HepG2 (cell line): Measurements from ENCODE around the gene KHNYN. TPM values are rescaled to one million over a fixed set of nuclear protein-coding genes. Genes with fewer than 3 reads are reported as not detected.

Source experiments
- AGO2 ChIP-seq: fragments of 200-400 bp; formaldehyde crosslinking; optimal IDR thresholded peaks from 2 replicates; pipeline ENCODE3; 2017; ENCODE audit warnings: mild to moderate bottlenecking, low read depth, low read length, moderate library complexity
- ARID3A ChIP-seq: IDR thresholded peaks from 2 replicates; pipeline ENCODE4 v1.6.1; 2012; ENCODE audit warnings: low read depth, low read length, improper control_type of control experiment
- ATF6 ChIP-seq: sonication (generic); formaldehyde crosslinking; conservative IDR thresholded peaks from 2 replicates; pipeline ENCODE4 v1.4.0; 2020; ENCODE audit warnings: missing genetic modification reagents
- CREBL2 ChIP-seq: sonication (generic); formaldehyde crosslinking; IDR thresholded peaks from 2 replicates; pipeline ENCODE4 v1.8.1; 2023; ENCODE audit warnings: missing genetic modification reagents, mild to moderate bottlenecking, borderline replicate concordance
- HMGXB3 ChIP-seq: sonication (generic); formaldehyde crosslinking; IDR thresholded peaks from 2 replicates; pipeline ENCODE4 v1.4.0; 2020; ENCODE audit warnings: missing genetic modification reagents, borderline replicate concordance
- HNRNPL ChIP-seq: fragments of 200-400 bp; formaldehyde crosslinking; IDR thresholded peaks from 2 replicates; pipeline ENCODE4 v1.6.1; 2017; ENCODE audit warnings: mild to moderate bottlenecking, low read depth, low read length
- KDM5B ChIP-seq: sonication (generic); formaldehyde crosslinking; IDR thresholded peaks from 2 replicates; pipeline ENCODE4 v1.4.0; 2020; ENCODE audit warnings: missing genetic modification reagents, mild to moderate bottlenecking, borderline replicate concordance
- NFATC3 ChIP-seq: sonication (generic); formaldehyde crosslinking; IDR thresholded peaks from 2 replicates; pipeline ENCODE4 v1.5.1; 2020; ENCODE audit warnings: mild to moderate bottlenecking, missing genetic modification reagents
- PATZ1 ChIP-seq: sonication (generic); formaldehyde crosslinking; IDR thresholded peaks from 2 replicates; pipeline ENCODE4 v1.4.0; 2020; ENCODE audit warnings: missing genetic modification reagents
- RELA ChIP-seq: sonication (generic); formaldehyde crosslinking; IDR thresholded peaks from 2 replicates; pipeline ENCODE4 v1.4.0; 2020; ENCODE audit warnings: missing genetic modification reagents
- SP2 ChIP-seq: sonication (generic); formaldehyde crosslinking; IDR thresholded peaks from 2 replicates; pipeline ENCODE4 v1.5.1; 2020; ENCODE audit warnings: mild to moderate bottlenecking, missing genetic modification reagents
- ZNF17 ChIP-seq: sonication (generic); formaldehyde crosslinking; IDR thresholded peaks from 2 replicates; pipeline ENCODE4 v1.5.0; 2020; ENCODE audit warnings: mild to moderate bottlenecking, missing genetic modification reagents
- ZNF251 ChIP-seq: sonication (generic); formaldehyde crosslinking; IDR thresholded peaks from 2 replicates; pipeline ENCODE4 v1.9.0; 2021; ENCODE audit warnings: mild to moderate bottlenecking, missing genetic modification reagents
- ZNF670 ChIP-seq: sonication (generic); formaldehyde crosslinking; IDR thresholded peaks from 2 replicates; pipeline ENCODE4 v1.8.0; 2022; ENCODE audit warnings: mild to moderate bottlenecking, missing genetic modification reagents, borderline replicate concordance
- ZNF777 ChIP-seq: sonication (generic); formaldehyde crosslinking; IDR thresholded peaks from 2 replicates; pipeline ENCODE4 v1.4.0; 2020; ENCODE audit warnings: missing genetic modification reagents
- ZNF792 ChIP-seq: IDR thresholded peaks from 2 replicates; pipeline ENCODE4 v1.6.1; 2016
- polyA plus RNA-seq, 8 experiments: library from polyadenylated mRNA; depleted of rRNA in 3 of 8; stranded (reverse) in 7 of 8; unstranded in 1 of 8; fragments of >200 nt; fragmentation: Illumina TruSeq in 4 of 8; extraction: Trizol in 4 of 8; gene quantifications; 2 replicates each; pipeline versions ENCODE4 v1.2.1 to v1.2.3, GENCODE V29; 2011 to 2016; ENCODE audit warnings: low read depth in 4 of 8, missing spikeins in 1 of 8, mixed read lengths in 1 of 8; ENCODE audit not compliant: insufficient read depth in 1 of 8
- total RNA-seq, 5 experiments: library from RNA; depleted of rRNA; stranded (reverse); fragments of >200 nt; fragmentation: Illumina TruSeq; extraction: Trizol; gene quantifications; 2 replicates each; pipeline ENCODE4 v1.2.3, GENCODE V29; 2016; ENCODE audit warnings: low read depth in 1 of 5

KHNYN gene
- total and polyA plus RNA-seq, 2 of the 13 experiments (the other 11 are each of a cell fraction or from before 2014, with no cell fraction given) = 52.8 to 75.7 TPM

GRCh38 chr14:24398653-24399446 lies 30.9 kb upstream of the KHNYN start, which contains the start of gene NYNRIN (continued):
- TF ChIP-seq CREBL2 (CRISPR knock-in tag) = no peak
- TF ChIP-seq NFATC3 (CRISPR knock-in tag) = no peak
- no peak for TF ChIP-seq HMGXB3
- TF ChIP-seq PATZ1 (CRISPR knock-in tag) = peak; percentile 70
- TF ChIP-seq ZNF777 (CRISPR knock-in tag) = 0 out of 2 replicates have a peak, but pooled peaks have one; percentile 14
- TF ChIP-seq RELA (CRISPR knock-in tag) = no peak
- no peak for TF ChIP-seq ARID3A
- no peak for TF ChIP-seq ZNF17 (CRISPR knock-in tag)
- no peak for TF ChIP-seq HNRNPL
- TF ChIP-seq ATF6 (CRISPR knock-in tag) = no peak
- TF ChIP-seq AGO2 = no peak
- no peak for TF ChIP-seq ZNF670 (CRISPR knock-in tag)
- TF ChIP-seq SP2 = peak; percentile 49; the same call in 1 of the 2 replicates
- no peak for TF ChIP-seq ZNF792 (CRISPR knock-in tag)
- TF ChIP-seq ZNF251 (CRISPR knock-in tag) = no peak
- no peak; the same call in 1 of the 2 replicates for TF ChIP-seq KDM5B (CRISPR knock-in tag)
